GM12865 (cell line): Measurements from ENCODE around the gene CC2D2B.

Source experiments
- DNase-seq: peaks from one replicate; pipeline ENCODE4 v3.0.0; 2010; ENCODE audit warnings: low read depth
- H3K4me3 ChIP-seq: 2 replicates; pipeline ENCODE4 v1.5.1; 2011; ENCODE audit warnings: mild to moderate bottlenecking, low read depth, low read length, control low read depth
- CTCF ChIP-seq: IDR thresholded peaks from 2 replicates; pipeline ENCODE4 v1.5.1; 2011; ENCODE audit warnings: low read length, control low read depth, low read depth, inconsistent platforms; ENCODE audit not compliant: insufficient read depth; ENCODE audit errors: missing control alignments

CC2D2B gene

DNA sequence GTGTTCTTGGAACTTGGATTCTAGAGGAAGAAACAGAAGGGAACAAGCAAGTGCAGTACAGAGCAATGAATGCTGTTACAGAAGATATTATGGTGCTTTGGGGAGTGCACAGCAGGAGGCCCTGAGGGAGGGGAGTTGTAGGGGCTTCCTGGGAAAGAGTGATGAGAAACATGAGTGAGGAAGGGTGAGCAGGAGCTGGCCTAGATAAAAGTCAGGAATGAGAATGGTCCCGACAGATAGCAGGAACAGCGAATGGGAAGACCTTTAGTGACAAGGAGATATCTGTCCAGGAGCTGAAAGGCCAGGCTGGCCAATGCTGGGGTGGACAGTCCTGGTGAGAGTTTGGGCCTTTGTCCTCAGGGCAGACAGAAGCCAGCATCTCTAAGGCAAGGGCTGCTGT, 115.0 kb downstream of the CC2D2B start:
- no peak for TF ChIP-seq CTCF
- H3K4me3 ChIP-seq, result no peak overlapping the region
- DNase-seq, result no peak

- H3K4me3 ChIP-seq, result no peak overlapping the region
- no peak for DNase-seq
- TF ChIP-seq CTCF, result no peak
These were observed 115.4 kb downstream of the CC2D2B start for GRCh38 chr10:96023168-96023567.

- peak; percentile 46 for TF ChIP-seq CTCF
- no peak overlapping the region for H3K4me3 ChIP-seq
- DNase-seq, result peak; percentile 63
These were observed 117.8 kb downstream of the CC2D2B start for GRCh38 chr10:96025566-96025965.

- TF ChIP-seq CTCF, result no peak
- DNase-seq, result no peak
- H3K4me3 ChIP-seq, result no peak overlapping the region
These were observed 126.8 kb downstream of the CC2D2B start for GRCh38 chr10:96034625-96035024.

- H3K4me3 ChIP-seq, result no peak overlapping the region
- TF ChIP-seq CTCF, result no peak
- peak; percentile 9 for DNase-seq
These were observed 131.0 kb downstream of the CC2D2B start for GRCh38 chr10:96038476-96039387.

- TF ChIP-seq CTCF, result no peak
These were observed 133.4 kb downstream of the CC2D2B start for GRCh38 chr10:96041146-96041545.

More at GRCh38 chr10:96041146-96041545, 133.4 kb downstream of the CC2D2B start:
- H3K4me3 ChIP-seq, result no peak overlapping the region
- no peak for DNase-seq
